GM19035 (cell line): Measurements from ENCODE around the gene HSPG2.
"Not testable (repeated sequence)": the region's sequence is repeated elsewhere in the genome, so short reads cannot be mapped to it uniquely, and the experiment has no call there.

ENCODE experiments used
- ATAC-seq: cut with Tn5 transposase; IDR thresholded peaks from one replicate; pipeline ENCODE4 v1.9.1; 2021; ENCODE audit not compliant: unreplicated experiment

Gene HSPG2

DNA sequence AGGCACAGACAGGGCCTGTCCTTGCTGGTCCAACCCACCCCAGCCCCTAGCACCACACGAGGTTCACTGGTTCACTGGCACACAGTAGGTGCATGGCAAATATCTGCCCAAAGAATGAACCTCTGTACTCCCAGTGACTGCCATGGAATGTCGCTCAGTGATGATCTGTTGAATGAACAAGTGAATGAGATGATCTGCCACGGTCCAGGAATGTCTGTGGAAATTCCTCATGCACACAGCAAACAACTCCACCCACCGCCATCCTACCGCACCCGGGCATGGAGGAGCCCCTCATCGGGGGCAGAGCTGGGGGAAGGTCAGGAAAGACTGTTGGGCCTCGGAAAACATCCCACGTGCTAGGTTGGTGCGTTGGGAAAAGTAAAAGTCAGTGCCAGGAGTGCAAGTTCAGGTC is 1.7 kb downstream of the HSPG2 start:
- ATAC-seq, result no peak

DNA sequence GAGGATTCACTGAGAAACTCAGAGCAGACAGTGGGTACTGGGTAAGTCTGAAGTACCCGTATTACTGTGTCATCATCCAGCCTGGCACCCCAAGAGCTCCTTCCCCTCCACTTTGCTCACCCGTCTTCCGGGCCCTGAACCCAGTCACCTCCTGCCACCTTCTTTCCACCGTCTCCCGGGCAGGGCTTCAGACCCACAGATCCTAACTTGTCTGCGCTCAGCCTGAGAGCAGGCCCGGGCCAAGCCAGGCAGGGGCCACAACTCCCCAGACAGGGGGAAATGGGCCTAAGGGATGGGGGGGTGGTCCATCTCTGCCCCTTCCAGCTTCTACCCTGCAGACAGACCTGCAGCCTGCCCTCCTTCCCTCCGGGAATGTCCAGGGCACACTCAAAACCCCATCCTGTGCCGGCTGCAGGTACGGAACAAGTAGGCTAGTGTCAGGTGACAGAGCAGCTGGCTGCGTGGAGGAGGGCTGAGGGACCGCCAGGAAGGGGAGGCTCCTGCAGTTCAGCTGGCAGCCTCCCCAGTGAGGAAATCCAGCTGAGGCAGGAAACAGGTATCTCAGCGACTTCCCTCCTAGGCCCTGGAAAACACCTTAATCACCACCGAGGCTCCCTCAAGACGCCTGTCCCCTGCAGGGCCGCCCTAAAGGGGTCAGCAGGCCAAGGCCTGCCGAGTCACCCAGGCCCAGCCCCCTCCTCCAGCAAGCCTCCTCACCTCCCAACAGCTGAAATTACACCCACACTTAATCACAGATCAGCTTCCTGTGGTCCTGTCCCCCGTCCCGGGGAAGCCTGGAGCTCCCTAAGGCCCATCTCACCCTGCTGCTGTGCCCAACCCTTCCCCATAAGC is 3.5 kb downstream of the HSPG2 start:
- no peak for ATAC-seq

DNA sequence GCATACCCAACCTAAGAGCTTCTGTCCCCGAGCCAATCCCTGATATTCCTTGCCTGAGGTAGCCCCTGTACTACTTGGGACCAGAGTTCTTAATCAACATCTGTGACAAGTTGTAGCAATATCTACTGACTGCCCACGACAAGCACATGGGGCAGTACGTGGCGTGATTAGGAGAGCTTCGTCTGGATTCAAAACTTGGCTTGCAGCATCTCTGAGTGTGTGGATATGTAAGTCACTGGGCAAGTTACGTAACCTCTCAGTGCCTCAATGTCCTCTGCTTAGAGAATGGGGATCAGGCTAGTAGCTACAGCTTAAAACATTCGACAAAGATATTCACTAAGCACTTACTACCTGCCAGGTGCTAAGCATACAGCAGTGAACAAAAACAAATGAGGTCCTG is 5.0 kb downstream of the HSPG2 start:
- no peak for ATAC-seq

DNA sequence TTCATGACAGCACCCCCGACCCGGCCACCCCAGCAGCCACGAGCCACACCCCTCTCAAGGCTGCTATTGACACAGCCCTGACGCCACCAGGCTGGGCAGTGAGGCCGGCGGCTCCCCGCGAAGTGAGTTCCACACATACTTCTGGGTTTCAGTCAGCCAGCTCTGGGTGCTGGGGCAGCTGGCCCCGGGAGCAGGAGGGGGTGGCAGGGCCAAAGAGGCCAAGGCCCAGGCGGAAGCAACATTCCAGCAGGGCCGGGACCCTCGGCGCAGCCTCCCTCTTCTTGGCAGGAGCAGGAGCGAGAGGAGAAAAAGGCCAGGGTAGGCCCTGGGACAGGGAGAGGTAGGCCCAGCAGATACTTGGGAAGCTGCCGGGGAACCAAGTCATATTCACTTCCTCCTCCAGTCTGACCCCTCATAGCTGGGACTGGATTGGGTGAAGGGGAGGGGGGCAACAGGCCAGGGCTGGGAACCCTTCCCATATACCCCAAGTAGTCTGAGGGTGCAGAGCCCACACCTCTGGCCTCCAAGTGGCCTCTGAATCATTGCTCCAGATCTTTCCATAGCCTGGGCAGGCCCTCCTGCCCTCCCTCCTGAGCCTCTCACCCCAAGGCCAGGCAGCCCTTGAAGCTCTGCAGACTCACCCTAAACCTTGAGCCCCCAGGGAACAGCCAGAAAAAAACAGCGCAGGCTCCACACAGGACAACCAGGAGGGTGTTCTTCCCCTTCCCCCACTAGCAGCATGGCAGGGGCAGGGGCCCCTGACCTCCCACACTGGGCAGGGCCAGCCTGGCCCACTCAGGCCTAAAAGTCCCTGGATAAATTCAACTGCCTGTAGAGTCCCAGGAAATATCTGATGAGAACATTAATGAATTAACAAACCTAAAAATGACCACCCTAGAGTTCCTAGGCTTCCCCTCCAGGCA is 5.7 kb downstream of the HSPG2 start:
- no peak for ATAC-seq

DNA sequence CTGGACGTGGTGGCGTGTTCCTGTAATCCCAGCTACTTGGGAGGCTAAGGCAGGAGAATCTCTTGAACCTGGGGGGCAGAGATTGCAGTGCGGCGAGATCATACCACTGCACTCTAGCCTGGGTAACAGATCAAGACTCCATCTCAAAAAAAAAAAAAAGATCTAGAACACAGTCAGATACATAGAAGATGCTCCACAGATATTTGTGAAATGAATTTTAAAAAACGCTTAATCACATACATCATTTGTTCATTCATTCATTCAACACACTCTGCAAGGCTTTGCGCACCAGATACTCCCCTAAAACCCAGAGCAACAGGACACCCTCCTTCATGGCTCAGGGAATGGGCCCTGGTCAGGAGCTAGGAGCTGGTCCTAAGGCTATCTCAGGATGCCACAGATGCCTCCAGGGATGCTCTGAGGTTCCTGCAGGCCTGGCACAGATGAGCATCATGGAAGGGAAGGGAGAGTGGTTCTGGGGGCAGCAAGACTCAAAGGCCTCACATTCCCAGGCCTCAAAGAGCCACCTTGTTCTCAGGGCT is 6.4 kb downstream of the HSPG2 start:
- ATAC-seq, result no peak

- no peak for ATAC-seq
Measured at GRCh38 chr1:21930080-21930571, 7.0 kb downstream of the HSPG2 start.

DNA sequence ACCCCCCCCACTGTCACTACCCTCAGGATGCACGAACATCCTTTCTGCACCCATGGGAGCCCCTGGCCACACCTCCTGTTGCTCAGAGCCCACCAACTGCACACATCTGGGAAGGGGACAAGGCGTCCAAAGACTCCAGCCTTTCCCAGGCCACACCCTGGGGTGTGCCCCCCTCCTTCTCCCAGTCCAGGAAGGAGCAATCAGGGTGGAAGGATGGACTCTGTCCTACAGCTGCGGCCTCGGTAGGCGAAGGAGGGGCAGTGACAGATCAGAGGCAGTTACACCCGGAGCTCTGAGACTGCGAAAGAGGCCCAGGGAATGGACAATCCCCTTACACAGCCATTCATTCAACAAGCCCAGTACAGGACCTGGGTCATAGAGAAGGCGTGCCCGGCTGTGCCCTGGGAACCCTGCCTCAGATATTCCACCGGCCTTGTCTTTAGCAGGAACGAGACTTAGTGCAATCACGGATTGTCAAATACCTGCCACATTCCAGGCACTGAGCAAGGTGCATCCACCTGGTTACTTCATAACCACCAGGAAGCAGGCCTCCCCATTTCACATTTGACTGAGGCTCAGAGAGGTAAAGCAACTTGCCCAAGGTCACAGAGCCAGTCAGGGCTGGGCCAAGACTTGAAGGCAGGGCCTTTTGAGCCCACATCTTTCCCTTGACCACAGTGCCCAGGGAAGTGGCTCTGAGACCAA is 9.4 kb downstream of the HSPG2 start:
- no peak for ATAC-seq

DNA sequence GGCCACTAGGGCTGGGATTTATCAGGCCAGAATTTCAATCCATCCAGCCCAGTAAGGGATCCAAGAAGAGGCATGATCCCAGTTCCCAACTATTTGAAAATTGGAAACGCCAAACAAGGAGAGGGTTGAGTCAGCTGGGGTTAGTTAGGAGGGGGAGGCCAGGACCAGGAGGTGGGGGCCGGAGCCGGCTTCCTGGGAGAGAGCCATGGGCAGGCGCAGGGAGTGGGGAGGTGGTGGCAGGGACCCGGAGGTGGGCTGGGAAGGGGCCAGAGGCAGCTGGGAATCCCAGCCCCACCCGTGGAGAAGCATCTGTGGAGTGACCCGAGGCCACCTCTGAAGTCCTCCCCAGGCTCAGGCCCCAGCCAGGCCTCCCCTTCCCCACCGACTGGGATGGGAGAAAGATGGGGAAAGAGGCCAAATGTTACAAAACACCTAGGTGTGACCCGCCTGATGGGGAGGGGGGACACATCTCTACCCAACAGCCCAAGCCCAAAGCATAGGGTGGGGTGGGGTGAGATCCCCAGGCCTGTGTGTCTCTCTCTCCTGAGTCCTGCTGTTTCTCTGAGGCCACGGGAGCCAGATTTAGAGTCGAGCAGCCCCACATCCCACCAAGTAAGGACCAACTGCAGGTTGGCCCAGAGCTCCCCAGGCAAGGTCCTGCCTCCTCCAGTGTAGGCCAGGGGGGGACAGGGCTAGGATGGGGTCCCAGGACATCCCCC is 10.1 kb downstream of the HSPG2 start:
- no peak for ATAC-seq

GRCh38 chr1:21926065-21926464 is 11.0 kb downstream of the HSPG2 start:
- no peak for ATAC-seq

DNA sequence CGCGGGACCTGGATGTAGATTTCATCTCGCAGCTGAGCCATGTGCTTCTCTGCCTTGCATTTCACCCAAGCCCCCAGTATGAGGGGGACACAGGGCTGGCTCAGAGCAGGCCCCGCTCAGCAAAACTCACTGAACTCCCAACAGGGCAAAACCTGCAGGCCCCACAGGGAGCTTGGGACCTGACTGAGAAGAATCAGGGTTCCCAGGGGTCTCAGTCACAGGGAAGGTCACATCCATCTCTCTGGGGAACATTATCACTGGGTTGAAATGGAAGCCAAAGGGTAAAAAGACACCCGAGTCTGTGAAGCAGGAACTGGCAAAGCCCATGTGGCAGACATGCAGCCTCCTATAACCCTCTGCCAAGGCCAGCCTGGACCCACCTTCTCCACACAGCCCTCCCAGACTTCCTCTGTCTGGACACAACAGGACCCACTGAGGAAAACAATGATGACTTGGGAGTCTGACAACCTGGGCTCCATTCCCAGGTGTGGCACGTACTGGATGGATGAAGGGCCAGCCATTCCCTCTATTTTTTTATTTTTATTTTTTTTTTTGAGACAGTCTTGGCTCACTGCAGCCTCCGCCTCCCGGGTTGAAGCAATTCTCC is 11.7 kb downstream of the HSPG2 start:
- no peak for ATAC-seq

- no peak for ATAC-seq
Measured at GRCh38 chr1:21924503-21925005, 12.6 kb downstream of the HSPG2 start.

GRCh38 chr1:21922090-21923013 is 14.8 kb downstream of the HSPG2 start:
- ATAC-seq, result no peak

GRCh38 chr1:21921100-21921875 is 15.8 kb downstream of the HSPG2 start:
- ATAC-seq, result no peak

DNA sequence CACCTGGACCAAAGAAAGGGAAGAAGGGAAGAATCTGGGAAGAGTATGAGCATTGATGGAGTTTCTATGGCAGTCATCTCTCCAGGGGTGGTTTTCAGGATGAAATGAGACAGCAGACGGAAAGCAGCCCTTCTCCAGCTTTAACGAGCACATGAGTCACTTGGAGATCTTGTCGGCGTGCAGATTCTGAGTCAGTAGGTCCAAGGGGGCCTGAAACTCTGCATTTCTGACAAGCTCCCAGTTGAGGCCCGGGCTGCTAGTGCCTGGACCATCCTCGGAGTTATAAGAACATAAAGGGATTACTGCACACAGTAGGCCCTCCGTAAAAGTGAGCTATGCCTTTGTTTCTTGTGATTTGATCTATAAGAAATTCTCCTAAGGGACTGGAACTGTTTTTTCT is 17.6 kb downstream of the HSPG2 start:
- no peak for ATAC-seq

- not testable (repeated sequence) for ATAC-seq
Measured at GRCh38 chr1:21917239-21917631, 19.9 kb downstream of the HSPG2 start.

- no peak for ATAC-seq
Measured at GRCh38 chr1:21916447-21917238, 20.5 kb downstream of the HSPG2 start.
